ENCODE data around the gene TUG1. TPM values are rescaled to one million over a fixed set of nuclear protein-coding genes. Genes with fewer than 3 reads are reported as not detected.

TUG1 gene
- total RNA-seq, 3 donors from 2014 or later = 68.2 to 83.2 (median 72.0) TPM

DNA sequence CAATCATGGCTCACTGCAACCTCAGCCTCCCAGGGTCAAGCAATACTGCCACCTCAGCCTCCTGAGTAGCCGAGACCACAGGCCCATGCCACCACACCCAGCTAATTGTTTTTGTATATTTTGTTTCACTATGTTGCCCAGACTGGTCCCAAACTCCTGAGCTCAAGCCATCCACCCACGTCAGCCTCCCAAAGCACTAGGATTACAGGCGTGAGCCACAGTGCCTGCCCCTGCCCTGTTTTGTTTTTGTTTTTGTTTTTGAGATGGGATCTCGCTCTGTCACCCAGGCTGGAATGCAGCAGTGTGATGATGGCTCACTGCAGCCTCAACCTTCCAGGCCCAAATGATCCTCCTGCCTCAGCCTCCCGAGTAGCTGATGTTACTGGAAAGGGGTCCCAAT lies 53.5 kb downstream of the TUG1 start:
- TF ChIP-seq, protein P1, sequence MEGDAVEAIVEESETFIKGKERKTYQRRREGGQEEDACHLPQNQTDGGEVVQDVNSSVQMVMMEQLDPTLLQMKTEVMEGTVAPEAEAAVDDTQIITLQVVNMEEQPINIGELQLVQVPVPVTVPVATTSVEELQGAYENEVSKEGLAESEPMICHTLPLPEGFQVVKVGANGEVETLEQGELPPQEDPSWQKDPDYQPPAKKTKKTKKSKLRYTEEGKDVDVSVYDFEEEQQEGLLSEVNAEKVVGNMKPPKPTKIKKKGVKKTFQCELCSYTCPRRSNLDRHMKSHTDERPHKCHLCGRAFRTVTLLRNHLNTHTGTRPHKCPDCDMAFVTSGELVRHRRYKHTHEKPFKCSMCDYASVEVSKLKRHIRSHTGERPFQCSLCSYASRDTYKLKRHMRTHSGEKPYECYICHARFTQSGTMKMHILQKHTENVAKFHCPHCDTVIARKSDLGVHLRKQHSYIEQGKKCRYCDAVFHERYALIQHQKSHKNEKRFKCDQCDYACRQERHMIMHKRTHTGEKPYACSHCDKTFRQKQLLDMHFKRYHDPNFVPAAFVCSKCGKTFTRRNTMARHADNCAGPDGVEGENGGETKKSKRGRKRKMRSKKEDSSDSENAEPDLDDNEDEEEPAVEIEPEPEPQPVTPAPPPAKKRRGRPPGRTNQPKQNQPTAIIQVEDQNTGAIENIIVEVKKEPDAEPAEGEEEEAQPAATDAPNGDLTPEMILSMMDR (IDR thresholded peaks at IDR 0.05) = no peak
- no peak for DNase-seq
- Histone ChIP-seq H3K4me1 (ENCODE audit: low read depth) (no peaks in the 10 kb centered on the region), H3K4me3 (no peak overlapping the region), H3K36me3 (ENCODE audit: low read depth) (no peaks in the 10 kb centered on the region), H3K9me3 (no peaks in the 10 kb centered on the region)
- no peak for ATAC-seq
- intact Hi-C loops (cut with DNase I, micrococcal nuclease) = no loop called here

Other genes with a start within 250 kb of the TUG1 start
- 10 to 100 TPM; 14.0 to 28.0 (median 20.0) TPM for gene MORC2, start 491 bp upstream of the TUG1 start, total RNA-seq
- 100 to 1,000 TPM in 2 of 3 donors, 10 to 100 TPM in 1; 63.6 to 799 (median 104) TPM for gene SMTN, start 112.1 kb downstream of the TUG1 start, total RNA-seq
- 100 to 1,000 TPM in 1 of 3 donors, 10 to 100 TPM in 2; 22.3 to 286 (median 83.4) TPM for gene SELENOM, start 138.3 kb downstream of the TUG1 start, total RNA-seq
- 10 to 100 TPM; 21.3 to 44.0 (median 24.1) TPM for gene INPP5J, start 153.7 kb downstream of the TUG1 start, total RNA-seq
- gene PLA2G3, start 171.2 kb downstream of the TUG1 start, total RNA-seq = under 1 TPM in 1 of 3 donors, not detected in 2; 0.22 TPM
- gene RNF185, start 190.9 kb downstream of the TUG1 start, total RNA-seq = 10 to 100 TPM; 33.8 to 43.1 (median 38.4) TPM
- gene LIMK2, start 243.0 kb downstream of the TUG1 start, total RNA-seq = 100 to 1,000 TPM in 2 of 3 donors, 10 to 100 TPM in 1; 76.7 to 137 (median 120) TPM

Data from mucosa of descending colon (tissue), 3 donors.